GM21825 (cell line): ENCODE results near the gene SBK2.

Experiments used
- ATAC-seq: cut with Tn5 transposase; IDR thresholded peaks from one replicate; pipeline ENCODE4 v1.9.1; 2021; ENCODE audit warnings: mild to moderate bottlenecking, moderate library complexity; ENCODE audit not compliant: unreplicated experiment

Gene SBK2

DNA sequence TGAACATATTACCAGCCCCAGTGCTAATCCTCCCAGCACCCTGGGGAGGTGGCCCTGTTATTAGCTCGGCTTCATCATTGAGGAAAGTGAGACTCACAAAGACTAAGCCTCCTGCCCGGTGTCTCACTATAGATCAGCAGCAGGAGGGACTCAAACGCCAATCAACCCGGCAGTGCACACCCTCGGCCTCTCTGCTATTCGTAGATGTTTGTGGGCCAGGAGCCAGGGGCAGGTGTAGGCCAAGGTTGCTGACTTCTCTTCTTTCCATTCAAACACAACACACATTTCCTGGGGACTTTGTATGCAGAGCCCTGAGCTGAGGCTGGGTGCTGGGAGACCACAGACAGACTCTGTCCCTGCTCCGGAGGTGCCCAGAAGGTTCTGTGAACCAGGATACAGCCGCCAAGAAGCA is 17.8 kb upstream of the SBK2 start:
- no peak for ATAC-seq

DNA sequence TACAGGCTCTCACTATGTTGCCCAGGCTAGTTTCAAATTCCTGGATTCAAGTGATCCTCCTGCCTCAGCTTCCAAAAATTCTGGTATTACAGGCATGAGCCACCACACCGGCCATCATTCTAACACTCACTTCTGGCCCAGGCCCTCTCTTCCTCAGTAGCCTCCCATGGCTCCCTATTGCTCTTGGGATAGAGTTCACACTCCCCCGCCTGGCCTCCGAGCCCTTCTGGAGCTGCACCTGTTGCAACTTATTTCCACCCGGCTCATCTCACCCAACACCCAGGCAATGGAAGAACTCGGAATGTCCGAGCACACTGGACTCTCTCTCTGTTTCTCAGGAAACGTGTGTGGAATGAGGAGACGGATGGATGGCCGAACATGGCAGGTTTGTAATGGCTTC is 17.4 kb upstream of the SBK2 start:
- no peak for ATAC-seq

DNA sequence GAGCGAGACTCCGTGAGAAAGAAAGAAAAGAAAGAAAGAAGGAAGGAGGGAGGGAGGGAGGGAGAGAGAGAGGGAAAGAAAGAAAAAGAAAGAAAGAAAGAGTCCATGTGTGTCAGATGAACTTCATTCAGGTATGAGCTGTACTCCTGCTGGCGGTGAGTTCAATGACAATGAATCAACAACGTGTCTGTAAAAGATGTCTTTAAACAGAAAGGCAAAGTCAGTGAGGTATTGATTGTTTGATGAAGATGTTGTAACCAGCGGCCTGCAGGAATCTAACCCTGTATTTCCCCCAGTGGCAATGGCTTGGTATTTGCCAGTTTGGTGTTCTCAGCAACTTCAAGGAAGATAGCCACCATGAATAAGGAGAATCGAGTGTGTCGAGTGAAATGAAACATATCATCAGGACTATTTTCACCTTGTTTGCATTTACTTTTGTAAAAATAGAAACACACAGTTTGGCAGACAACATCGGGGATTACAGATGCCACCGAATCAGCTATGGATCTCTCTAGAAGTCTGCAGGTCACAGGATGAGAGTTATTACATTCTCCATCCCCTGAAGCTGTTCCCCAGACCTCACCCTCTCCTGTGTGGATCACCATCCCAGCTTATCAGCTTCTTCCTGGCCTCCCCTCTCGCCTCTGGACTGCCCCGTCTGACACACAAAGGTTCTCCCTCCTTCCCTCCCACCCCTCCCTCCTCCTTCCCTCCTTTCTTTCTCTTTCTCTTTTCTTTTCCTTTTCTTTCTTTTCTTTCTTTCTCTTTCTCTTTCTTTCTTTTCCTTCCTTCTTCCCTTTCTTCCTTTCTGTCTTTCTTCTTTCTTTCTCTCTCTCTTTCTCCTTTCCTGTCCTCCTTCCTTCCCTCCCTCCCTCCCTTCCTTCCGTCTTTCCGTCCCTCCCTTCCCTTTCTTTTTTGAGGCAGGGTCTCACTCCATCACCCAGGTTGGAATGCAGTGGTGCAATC is 16.6 kb upstream of the SBK2 start:
- ATAC-seq: no peak

DNA sequence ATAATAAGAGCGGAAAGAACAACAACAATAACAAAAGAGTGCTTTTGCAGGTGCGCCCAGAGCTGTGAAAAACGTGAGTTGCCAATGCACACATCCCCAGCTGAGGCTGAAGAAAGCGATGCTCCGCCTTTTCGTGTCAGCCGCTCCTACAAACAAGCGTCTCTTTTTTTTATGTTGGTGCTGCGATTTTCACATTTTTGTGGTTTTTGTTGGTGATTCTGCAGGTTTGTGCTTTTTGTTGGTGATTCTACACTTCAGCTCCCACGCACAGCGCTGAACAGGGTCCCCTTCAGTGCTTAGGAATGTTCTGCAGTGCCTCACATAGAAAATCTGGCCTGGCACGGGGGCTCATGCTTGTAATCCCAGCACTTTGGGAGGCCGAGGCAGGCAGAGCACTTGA is 15.7 kb upstream of the SBK2 start:
- no peak for ATAC-seq

DNA sequence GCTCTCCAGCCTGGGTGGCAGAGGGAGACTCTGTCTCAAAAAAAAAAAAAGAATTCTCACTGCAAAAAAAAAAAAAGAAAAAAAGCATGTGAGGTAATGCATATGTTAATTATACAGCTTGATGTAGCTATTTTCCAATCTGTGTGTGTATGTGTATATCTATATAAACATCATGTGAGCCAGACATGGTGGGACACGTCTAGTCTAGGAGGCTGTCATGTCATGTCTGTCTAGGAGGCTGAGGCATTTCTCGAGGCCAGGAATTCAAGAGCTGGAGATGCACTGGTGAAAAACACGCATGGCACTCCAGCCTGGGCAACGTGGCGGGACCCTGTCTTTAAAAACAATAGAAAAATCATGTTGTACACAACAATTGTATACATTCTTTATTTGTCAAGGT is 15.3 kb upstream of the SBK2 start:
- no peak for ATAC-seq

DNA sequence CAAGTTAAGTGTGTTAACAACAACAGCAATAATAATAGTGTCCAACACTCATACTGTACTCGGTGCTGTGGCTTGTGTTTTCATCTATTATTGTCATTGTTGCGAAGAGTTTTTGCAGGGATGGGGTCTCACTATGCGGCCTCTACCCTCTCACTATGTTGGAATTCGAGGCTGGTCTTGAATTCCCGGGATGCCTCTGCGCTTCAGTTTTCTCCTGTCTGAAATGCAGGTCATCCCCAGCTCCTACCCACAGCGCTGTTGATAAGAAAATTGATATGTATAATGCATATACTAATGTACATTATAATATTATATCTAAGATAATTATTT is 13.4 kb upstream of the SBK2 start:
- ATAC-seq: no peak

DNA sequence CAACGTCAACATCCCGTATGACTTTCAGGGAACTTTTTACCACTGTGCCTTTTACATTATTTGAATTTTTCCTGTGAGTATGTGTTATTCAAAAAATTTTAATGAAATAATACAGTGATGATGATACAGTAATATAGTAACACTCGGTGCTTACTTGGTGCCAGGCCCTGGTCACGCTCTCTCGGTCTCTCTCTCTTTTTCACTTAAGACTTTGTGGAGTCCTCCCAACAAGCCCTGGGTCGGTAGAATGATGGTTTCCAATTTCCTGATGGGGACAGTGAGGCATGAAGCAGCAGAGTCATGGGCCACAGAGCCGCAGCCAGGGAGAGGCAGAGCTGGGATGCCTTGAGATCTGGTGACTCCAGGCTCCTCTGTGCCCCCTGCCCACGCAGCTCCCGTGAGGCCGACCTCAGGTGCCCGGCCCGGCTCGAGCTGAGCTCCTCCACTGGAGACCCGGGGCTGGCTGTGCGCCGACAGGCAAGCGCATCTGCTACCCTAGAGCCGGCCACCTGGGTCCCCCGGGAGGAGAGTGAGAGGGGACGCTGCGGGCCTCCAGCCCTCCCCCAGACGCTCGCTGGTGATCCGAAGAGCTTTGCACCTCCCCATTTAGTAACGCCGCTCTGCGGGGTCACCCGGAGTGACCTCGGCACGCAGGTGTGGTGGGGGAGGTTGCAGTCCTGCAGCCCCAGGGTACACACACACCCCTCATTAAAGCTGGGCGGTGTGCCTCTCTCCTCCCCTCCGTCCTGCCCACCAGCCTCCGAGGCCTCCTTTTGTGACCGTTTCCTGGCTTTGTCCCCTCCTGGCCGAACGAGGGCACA is 12.8 kb upstream of the SBK2 start:
- ATAC-seq: no peak

DNA sequence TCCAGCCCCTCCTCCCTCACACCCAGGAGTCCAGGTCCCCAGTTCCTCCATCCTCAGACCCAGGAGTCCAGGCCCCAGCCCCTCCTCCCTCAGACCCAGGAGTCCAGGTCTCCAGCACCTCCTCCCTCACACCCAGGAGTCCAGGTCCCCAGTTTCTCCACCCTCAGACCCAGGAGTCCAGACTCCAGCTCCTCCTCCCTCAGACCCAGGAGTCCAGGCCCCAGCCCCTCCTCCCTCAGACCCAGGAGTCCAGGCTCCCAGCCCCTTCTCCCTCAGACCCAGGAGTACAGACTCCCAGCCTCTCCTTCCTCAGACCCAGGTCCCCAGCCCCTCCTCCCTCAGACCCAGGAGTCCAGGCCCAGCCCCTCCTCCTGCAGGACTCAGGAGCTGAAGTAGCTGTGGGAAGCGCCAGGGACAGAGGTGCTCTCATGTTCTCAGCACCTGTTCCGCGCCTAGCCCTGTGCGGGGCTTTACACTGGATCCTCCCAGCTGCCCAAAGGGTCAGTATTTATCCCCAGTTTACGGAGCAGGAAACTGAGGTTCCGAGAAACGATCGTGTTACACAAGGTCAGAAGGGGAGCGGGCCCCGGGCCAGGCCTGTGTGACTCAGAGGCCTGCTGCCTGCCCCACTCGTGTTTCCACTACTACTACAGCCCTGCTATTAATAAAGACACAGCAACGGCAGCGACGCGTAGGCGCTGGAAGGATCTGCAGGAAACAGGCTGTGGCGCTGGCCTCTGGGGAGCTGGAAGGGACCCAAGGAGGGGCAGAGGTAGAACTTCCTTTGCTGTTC is 10.1 kb upstream of the SBK2 start:
- ATAC-seq: no peak

DNA sequence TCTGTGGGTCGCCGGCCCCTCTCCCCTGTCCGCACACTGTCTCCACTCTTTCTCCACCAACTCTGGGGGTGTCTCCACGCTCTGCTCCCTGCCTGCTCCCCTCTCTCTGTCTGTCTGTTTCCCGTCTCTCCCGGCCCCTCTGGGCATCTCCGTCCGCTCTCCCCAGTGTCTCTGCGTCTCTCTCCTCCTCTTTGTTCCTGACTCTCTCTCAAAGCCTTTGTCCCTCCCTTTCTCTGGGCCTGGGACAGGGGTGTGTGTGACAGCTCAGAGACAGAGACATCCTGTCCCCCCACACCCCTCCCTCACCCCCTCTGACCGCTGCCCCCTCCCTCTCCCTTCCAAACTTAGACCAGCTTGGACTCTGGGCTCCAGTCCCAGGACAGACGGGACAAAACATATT is 9.1 kb upstream of the SBK2 start:
- ATAC-seq: no peak

DNA sequence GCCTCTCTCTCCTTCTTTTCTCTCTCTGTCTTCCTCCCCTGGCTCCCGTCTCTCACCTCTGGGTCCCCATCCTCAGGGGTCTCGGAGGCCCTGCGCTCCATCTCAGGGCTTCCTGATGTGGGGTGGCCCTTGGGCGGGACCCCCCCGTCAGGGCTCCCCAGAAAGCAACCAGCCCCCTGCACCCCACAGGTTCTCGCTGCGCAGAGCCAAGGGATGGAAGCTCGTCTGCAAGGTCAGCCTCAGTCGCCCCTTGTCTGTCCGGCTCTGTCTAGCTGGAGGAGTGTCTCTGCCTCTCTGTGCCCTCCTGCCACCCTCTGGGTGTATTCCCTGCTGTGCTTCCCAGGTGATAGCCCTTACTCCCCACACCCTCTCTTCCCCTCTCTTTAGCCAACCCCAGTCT is 8.5 kb upstream of the SBK2 start, which contains the start of gene SBK3:
TSS of gene SBK3 (minus strand) at position 101 of the 400 bp plus-strand sequence. CDS start at position 101, 0 bp downstream.
- no peak for ATAC-seq

DNA sequence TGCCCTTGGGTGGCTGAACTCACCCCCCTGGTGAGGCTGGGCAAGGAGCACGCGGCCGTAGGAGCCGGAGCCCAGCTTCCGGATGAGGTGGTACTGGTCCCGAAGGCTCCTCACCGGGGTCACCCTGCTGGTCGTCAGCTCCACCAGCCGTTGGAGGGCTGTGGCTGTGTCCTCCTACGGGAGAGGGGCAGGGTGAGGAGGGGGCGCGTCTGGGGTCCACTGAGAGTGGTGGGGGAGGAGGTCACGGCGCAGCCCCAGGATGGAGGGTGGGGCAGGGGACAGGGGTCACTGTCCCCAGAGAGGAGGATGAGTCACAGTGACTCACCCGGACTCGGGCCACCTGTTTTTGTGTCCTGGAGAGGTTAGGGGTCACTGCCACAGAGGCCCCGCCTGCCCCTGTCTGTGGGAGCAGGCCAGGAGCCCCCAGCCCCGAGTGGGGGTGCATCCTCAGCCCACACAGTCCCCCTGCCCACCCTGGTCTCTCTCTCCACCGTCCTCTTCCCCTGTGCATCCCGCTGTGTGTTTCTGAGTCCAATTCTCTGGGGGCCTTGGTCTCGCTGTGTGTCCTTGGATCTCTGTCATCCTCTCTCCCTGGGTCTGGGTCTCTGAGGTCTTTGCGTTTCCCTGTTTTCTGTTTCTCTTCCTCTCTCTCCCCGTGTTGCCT is 8.0 kb upstream of the SBK2 start:
- no peak for ATAC-seq

DNA sequence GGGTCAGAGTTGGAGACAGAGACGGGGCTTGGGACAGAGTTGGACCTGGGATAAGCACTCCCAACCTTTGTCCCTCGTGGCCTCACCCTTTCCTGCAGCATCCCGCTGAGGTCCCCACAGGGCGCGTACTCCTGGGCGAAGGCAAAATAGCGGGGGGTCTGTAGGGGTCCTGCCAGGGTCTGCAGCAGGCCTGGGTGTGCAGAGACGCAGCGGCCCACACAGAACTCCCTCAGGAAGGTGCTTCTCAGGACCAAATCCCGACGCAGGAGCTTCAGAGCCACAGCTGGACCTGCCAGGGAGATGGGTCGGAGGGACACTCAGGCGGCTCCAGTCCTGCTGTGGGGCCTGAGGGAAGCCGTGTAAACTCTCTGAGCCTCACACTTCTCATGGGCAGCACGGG is 7.1 kb upstream of the SBK2 start:
- no peak for ATAC-seq

DNA sequence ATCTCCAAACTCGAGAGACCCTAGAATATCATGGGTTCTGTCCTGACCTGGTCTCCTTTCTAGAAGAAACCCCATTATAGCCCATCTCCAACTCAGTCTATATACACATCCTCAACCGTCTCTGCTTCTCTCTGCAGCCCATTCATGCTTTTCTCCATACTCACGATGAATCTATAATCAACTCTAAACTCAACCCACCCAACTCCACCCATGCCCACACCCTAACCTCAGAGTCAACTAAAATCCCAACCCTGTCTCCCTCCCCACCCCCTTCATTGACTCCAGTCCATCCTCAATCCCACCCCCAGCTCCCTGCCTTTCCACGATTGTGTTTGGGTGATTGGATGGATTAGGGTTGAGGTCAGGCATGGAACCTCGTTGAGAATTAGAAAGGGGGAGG is 6.6 kb upstream of the SBK2 start:
- ATAC-seq: no peak

DNA sequence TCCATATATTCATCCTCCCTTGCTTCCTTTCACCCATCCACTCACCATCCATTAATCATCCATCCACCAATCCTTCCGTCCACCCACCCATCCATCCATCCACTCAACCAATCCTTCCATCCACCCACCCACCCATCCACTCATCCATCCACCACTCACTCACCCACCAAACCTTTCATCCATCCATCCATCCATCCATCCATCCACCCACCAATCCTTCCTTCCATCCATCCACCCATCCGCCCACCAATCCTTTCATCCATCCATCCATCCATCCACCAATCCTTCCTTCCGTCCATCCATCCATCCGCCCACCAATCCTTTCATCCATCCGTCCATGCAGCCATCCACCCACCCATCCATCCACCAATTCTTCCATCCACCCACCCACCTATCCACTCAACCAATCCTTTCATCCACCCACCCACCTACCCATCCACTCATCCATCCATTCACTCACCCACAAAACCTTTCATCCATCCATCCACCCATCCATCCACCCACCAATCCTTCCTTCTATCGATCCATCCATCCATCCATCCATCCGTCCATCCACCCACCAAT is 5.4 kb upstream of the SBK2 start:
- ATAC-seq: no peak

DNA sequence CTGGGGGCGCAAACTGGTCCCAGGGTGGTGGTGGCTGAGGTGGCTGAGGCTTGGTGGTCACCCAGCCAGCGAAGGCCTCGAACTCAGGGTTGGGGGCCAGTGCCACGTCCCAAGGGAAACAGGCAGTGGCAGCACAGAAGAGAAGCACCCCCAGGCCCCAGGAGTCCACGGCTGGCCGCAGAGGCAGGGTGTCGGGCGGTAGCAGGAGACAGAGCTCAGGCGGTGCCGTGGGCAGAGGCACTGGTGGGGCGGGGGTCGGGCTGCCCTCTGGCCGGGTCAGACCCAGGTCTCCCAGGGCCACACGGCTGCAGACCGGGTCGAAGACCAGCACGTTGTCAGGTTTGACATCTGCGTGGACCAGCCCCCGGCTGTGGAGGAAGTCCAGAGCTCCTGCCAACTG is 4.2 kb upstream of the SBK2 start:
- no peak for ATAC-seq

DNA sequence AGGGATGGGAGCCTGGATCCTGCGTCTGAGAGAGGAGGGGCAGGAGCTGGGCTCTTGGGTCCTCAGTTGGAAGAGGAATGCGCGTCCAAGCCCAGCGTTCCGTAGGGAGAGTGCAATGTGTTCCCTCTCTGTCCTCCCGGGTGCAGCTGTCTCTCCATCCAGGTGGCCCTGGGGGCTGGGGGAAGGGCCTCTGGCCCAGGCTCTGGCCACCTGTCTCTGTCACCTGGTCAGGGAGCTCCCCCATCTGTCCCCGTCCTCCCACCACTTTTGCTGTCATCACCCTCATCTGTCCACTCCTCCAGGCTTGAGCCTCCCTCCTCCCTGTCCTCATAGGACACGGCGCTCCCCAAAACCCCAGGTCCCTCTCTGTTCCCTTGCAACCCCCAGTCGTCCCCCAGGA is 3.7 kb upstream of the SBK2 start:
- ATAC-seq: no peak

DNA sequence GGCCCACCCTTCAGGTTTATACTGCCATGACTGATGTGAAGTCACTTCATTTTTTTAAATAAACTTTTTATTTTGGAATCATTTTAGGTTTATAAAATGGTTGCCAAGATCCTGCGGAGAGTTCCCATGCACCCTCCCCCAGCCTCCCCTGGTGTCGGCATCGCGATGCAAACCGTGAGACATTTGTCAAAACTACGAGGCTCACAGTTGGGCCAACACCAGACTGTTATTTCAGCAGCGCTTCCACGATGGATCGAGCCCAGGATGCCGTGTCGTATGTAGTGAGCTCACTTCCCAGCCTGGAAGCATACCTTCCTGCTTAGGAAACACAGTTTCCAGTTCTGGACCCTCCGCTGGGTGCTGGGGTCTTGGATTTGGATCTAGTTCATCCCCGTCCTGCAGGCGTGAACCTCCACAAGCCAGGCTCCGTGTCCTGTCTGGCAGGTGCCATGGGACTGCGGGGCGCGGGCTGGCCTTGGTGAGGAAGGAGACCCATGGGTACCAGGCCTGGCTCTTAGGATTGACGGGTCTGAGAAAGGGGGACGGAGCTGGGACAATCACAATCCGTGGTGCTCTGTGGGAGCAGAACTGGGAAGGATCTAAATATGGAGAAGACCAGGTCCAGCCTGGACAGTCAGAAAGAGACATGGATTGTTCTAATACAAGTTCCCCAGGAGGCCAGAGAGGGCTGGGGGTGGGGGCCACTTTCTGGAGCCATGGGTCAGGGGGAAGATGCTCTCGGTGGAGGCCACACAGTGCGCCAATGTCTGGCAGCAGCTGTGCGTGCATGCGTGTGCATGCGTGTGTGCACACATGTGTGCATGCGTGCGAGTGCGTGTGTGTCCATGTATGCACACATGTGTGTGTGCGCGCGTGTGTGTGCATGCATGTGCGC is 2.4 kb upstream of the SBK2 start:
- no peak for ATAC-seq

DNA sequence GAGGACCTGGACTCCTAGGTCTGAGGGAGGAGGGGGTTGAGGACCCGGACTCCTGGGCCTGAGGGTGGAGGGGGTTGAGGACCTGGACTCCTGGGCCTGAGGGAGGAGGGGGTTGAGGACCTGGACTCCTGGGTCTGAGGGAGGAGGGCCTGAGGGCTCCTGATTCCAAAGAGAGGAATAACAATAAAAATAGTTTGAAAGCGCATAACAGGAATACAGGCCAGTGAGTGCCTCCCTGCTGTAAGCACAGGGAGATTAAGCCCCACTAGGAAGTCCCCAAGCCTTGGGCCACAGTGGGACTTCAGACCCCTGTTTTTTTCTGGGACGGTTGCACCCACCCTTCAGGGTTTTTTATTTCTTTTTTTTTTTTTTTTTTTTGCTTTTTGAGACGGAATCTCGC is 1.2 kb upstream of the SBK2 start:
- ATAC-seq: no peak

DNA sequence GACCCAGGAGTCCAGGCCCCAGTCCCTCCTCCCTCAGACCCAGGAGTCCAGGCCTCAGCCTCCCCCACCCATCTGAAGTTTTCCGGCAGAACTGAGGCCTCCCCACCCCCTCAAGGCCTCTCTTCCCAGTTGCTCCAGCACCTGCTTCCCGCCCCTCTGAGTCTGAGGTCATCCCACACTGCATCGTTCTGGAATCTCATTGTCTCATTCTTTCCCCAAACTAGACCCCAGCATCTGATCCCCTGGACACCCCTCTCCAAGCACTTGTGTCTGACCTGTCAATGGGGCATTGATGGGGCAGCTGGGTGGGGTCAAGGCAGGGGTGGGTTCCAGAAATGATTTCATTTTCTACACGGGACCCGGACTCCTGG is 793 bp upstream of the SBK2 start:
- ATAC-seq: no peak

DNA sequence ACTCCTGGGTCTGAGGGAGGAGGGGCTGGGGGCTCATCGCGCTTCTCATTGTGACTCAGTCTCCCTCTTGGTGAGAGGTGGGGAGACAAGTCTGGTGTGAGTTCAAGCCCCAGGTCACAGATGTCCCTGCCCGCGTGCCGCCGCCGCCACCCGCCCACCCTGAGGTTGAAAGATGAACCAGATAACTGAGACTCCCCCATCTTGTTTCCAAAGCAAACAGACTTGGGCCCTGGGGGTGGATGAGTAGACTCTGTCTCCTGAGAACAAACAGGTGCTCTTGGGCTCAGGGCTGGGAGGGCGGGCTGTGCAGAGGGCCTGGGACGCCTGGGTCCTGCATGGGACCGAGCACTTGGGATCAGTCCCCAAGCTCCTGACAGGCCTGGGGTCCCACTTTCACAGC is 567 bp downstream of the SBK2 start:
- no peak for ATAC-seq
